ENCODE results near the gene LMO7.

DNA sequence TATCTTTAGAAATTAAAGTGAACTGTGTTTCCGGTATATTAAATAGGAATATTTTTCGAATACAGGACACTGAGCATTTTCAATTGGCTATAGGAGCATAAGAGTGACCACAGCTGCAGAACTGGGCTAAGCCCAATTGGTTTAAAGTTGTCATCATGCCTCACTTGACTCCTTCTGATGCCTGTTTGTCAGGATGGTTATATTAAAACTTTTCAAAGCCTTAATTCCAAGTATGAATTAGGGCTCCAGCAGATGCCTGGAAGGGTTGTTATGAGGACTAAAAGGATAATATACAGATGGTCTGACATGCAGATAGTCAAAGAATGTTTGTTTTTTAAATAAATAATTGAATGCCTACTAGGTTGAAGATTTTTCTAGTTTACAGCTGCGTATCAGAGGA is 100.0 kb downstream of the LMO7 start:
- TF ChIP-seq, protein P1, sequence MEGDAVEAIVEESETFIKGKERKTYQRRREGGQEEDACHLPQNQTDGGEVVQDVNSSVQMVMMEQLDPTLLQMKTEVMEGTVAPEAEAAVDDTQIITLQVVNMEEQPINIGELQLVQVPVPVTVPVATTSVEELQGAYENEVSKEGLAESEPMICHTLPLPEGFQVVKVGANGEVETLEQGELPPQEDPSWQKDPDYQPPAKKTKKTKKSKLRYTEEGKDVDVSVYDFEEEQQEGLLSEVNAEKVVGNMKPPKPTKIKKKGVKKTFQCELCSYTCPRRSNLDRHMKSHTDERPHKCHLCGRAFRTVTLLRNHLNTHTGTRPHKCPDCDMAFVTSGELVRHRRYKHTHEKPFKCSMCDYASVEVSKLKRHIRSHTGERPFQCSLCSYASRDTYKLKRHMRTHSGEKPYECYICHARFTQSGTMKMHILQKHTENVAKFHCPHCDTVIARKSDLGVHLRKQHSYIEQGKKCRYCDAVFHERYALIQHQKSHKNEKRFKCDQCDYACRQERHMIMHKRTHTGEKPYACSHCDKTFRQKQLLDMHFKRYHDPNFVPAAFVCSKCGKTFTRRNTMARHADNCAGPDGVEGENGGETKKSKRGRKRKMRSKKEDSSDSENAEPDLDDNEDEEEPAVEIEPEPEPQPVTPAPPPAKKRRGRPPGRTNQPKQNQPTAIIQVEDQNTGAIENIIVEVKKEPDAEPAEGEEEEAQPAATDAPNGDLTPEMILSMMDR (IDR thresholded peaks at IDR 0.05) = no peak
- no peak for TF ChIP-seq POLR2A (IDR thresholded peaks at IDR 0.05)
